HK-2 (cell line): ENCODE results near the gene CBR1.

Source experiments
- DNase-seq: peaks from one replicate; pipeline ENCODE4 v3.0.0-alpha.2; 2018; ENCODE audit not compliant: unreplicated experiment

CBR1 gene

DNA sequence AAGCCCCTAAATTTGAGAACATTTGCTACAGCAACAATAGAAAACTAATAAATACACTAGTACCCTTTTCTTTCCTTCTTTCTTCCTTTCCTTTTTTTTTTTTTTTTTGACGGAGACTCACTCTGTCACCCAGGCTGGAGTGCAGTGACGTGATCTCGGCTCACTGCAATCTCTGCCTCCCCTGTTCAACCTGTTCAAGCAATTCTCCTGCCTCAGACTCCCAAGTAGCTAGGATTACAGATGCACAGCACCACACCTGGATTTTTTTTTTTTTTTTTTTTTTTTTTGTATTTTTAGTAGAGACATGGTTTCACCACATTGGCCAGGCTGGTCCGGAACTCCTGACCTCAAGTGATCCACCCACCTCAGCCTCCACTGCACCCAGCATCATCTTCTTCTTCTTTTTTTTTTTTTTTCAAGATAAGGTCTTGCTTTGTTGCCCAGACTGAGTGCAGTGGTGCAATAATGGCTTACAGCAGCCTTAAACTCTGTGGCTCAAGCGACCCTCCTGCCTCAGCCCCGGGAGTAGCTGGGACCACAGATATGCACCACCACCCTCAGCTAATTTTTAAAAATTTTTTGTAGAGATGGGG is 45.4 kb downstream of the CBR1 start:
- no peak for DNase-seq

DNA sequence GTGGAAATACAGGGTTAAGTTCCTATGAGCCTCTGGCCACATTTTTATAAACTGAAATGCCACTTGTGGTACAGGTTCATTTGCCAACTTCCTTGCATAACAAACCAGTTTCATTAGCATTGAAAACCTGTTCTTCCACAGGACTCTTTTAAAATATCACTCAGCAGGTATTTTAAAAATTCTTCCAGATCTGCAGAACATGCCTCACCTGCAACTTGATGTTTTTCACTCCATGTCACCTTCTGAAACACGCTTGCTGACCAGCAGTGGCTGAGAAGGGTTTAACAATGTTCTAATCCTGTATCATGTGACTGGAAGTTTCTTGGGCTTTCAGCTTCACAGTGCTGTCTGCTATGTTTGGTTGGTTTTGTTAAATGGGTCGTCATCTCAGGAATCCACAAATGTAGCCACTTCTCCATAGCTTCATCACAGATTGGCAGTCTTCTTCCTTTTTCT is 47.5 kb downstream of the CBR1 start:
- DNase-seq: no peak

DNA sequence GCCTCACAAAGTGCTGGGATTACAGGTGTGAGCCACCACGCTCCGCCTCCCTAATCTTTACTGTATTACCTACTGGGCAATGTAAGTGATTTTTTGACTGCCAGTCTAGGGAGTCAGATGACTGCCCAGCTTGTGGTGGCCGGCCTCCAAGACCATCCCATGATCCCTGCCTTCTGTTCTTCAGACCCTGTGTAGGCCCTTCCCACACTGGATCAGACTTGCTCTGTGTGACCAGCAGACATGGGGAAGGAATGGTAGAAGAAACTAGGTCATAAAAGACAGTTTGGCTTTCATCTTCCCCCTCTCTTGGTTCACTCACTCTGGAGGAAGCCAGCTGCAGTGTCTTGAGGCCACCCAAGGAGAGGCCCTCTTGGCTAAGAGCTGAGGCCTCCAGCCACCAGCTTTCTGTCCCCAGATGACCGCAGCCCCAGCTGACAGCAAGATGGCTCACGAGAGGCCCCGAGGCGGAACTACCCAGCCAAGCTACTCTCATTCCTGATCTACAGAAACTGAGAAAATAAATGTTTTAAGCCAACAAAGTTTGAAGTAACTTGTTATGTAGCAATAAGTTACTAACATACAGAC is 50.6 kb downstream of the CBR1 start:
- no peak for DNase-seq
